Epidermal melanocyte (primary cell): ENCODE results near the gene DDX1.
"Not testable (repeated sequence)": the region's sequence is repeated elsewhere in the genome, so short reads cannot be mapped to it uniquely, and the experiment has no call there.

ENCODE experiments used
- DNase-seq: peaks from one replicate; pipeline ENCODE4 v3.0.0; 2011; ENCODE audit warnings: low spot score; ENCODE audit not compliant: insufficient read length

DDX1 gene

DNA sequence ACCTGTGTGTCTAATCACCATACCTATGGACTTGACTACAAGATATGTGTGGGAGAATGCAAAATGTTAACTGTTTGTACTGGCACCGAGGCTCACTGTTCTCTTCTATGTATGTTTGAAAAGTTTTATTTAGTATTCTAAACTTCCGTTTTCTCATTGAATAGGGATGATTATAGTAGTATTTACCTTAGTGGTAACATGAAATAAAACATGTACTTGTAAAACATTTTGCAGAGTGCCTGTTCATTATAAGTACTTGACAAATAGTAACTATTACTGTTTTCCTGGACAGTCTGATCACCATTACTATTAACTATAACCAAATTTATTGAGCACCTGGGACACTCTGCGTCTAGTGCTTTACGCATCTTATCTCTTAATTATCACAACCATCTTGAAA, 24.8 kb downstream of the DDX1 start:
- DNase-seq = no peak

DNA sequence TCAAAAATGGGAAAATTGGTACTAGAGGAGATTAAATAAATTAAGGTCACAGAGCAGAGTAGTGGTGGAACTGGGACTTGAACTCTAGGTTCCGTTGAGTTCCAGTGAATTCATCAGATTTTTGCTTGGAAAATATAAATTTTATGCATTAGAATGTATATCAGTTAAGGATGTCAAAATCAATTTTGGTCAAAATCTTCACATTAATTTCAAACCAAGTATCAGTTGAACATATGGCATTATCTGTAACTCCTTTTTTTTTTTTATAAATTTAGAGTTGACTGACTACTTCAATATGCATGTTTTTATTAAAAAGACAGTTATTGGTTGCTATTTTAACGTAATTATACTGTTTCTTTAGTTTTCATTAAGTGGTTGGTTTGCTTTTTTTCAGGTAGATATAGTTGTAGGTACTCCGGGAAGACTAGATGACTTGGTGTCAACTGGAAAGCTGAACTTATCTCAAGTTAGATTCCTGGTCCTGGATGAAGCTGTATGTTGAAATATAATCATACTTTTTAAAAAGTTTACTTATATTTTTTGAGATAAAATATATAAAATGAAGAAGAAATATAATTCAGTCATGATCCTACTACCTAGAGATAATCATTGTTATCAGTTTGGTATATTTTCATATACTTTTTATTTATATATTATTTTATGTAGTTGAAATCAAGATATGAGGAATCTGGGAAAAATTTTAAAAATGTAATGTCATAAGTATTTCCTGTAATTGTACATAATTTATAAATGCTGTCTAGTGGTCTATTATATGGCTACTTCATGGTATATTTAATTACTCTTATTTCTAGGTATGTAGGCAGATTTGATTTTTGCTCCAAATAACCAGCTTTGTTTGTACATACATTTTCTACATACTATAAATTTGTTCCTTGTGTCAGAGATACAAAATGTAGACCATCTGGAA, 25.4 kb downstream of the DDX1 start:
- DNase-seq = no peak

DNA sequence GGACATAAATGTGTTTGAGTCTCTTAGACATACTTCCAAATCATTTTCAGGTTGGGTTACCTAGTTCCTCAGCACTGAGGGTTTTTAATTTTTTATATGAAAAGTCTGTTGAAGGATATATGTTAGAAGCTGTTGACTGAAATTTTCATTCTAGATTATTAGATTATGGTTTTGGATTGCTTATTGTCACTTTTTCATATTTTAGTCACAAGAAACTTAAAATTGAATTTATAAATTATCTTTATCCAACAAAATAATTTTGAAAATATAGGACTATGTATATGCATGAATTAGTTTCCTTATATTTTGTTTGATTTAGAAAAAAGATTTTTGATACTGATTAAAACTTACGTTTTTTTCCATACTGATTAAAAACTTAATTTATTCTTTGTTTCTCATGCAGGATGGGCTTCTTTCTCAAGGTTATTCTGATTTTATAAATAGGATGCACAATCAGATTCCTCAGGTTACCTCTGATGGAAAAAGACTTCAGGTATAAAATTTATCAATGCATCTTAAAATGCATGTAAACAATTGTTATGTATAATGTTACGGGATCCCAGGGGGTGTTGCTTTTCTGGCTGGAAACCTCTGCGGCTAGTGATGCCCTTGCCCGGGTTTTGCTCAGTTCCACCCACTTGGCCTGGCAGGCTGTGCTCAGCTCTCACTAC, 26.2 kb downstream of the DDX1 start:
- DNase-seq = no peak

DNA sequence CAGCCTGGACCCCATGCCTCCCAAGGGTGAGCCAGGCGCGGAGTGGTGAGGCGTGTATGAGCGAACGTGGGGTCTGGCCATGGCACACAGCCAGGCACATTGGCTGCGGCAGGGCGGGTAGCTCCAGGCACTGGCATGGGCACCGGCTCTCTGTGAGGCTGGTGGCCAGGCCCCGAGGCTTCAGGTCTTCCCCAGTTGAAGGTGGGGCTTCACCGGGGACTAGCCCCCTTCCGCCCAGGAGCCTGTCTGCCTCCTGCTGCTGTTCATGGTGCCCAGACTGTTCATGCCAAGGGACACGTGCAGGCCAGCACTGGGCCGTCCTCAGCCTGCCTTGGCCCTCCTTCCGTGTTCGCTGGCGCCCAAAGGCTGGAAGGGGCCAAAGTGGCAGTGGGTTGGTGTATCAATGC, 26.8 kb downstream of the DDX1 start:
- no peak for DNase-seq

DNA sequence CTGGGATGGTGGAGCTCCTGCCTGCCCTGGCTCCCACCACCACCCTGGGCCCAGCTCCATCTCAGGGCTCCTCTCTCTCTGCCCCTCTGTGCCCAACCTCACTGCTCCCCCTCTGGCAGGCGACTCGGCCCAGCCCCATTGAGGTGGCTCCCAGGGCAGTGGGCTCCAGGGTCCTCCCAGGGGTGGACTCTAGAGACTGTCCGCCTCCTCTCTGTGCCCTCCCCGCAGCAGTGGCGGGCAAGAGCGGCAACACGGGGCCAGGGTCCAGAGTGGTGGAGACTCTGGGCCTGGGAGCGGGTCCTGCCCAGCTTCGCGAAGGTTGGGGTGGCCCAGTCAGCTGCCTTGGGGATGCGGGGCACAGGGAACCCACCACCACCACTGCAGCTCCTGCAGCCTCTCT, 27.4 kb downstream of the DDX1 start:
- DNase-seq = no peak

DNA sequence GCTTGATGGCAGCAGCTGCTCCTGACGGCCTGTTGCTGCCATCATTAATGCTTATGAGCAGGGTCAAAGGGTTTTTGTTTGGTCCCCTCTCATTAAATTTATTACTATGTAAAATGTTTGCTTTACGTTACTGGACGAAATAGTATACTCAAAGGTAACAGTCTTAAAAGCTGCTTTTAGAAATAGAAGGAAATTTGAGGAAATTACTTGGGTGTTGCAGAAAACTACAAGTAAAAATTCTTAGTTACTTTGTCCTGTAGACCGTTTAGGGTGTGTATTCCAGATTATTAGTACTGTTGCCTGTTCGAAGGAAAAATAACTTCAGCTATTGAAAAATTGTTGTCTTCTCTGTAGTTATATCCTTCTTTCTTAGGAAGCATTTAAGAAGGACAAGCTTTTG, 27.8 kb downstream of the DDX1 start:
- DNase-seq = no peak

DNA sequence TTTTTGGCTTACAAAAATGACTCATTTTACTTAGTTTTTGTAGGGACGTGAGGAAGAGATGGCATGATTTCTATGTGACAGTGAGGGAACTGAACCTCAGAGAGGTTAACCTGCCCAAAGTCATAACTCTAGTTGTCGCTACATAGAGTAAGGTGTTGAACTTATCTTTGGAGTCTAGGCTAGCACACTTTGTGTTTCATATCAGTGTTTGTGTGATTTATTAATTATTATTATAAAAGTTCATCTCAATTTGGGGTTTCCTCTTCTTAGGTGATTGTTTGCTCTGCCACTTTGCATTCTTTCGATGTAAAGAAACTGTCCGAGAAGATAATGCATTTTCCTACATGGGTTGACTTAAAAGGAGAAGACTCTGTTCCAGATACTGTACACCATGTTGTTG, 28.3 kb downstream of the DDX1 start:
- DNase-seq = no peak

DNA sequence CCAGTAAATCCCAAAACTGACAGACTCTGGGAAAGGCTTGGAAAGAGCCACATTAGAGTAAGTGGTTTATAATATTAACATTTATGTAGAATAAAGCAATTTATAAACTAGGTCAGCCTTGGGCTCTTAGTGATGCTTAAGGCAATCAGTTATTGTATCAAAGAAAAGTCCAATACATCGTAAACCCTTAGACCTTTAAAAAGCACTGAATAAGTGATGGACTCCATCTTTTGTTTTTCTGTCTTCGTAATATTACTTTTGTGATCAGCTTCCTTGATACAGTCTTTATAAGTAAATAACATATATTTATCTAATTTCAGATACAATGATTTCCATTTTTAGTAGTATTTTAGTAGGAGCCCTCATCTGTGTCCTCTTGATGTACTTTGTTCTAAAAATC, 28.7 kb downstream of the DDX1 start:
- no peak for DNase-seq

DNA sequence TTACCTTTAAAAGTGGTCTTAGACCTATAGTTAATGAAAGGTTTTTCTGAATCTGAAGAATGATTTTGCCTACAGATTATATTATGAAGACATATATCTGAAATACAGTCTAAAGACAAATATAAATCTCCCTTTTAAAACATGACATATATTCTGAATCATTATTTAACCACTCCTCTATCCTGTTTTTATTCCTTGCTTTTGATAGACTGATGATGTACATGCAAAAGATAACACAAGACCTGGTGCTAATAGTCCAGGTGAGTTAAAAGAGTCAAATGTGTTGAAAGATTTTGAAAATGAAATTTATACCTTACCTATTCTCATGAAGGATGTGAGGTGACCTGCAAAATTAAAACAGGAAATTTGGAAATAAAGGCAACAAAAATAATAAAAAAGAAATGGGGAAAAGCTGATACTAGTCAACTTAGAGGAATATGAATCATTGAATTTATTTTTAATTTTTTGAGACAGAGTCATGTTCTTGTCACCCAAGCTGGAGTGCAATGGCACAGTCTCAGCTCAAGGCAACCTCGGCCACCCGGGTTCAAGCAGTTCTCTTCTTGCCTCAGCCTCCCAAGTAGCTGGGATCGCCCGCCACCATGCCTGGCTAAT, 29.3 kb downstream of the DDX1 start:
- DNase-seq = no peak

DNA sequence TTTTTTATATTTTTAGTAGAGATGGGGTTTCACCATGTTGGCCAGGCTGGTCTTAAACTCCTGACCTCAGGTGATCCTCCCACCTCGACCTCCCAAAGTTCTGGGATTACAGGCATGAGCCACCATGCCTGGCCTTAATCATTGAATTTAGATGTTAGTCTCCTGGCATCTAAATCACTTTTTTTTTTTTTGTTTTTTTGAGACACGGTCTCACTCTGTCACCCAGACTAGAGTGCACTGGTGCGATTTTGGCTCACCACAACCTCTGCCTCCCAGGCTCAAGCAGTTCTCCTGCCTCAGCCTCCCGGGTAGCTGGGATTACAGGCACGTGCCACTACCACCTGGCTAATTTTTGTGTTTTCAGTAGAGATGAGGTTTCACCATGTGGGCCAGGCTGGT, 29.8 kb downstream of the DDX1 start:
- DNase-seq = not testable (repeated sequence)

DNA sequence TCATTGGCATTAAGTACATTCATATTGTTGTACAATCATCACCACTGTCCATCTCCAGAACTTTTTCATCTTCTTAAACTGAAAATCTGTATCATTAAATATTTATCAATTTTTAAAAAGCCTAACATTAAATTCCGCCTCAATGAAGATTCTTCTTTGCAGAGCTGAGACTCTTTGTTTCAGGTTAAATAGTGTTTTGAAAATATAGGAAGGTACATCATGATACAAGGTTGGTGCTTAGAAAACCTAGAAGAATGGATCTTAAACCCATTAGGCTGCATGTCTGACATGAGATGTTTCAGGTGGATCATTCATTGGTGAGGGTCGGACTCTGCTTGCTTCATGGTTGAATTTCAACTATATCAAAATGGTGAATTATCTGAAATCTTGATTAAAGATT, 30.5 kb downstream of the DDX1 start:
- no peak for DNase-seq

DNA sequence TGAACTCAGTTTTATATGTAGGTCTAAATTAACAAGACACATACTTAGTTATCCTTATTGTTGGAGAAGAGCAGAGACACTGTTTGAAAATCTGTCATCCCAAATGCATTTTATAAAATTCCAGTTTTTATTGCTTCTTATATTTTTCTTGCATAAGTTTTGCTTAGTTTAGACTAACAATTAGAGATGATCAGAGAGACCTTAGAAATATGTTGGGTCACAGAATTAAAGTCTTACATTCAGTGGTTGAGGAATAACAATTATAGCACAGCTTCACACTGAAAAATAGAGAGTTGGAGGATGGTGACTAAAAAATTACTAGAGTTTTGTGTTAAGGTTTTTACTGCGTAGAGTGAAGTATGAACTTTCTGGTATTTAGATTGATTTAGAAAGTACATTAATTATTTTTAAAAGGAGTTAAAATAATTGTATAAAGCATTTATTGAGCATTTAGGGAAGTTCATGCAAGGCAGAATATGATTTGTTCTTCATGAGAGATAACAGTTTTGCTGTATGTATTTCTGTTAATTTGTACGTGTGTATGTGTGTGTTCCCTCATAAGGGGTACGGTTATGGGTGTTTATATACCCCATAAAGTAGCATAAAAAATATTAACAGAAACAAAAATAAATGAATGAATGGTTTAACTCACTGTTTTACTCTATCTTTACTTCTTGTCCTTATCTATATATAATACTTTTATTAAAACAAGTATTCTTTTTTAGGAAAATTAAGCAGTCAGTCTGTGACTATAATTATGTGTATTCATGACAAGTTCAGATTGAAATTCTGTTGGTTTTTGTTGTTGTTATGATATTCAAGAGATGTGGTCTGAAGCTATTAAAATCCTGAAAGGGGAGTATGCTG, 31.2 kb downstream of the DDX1 start:
- no peak for DNase-seq

DNA sequence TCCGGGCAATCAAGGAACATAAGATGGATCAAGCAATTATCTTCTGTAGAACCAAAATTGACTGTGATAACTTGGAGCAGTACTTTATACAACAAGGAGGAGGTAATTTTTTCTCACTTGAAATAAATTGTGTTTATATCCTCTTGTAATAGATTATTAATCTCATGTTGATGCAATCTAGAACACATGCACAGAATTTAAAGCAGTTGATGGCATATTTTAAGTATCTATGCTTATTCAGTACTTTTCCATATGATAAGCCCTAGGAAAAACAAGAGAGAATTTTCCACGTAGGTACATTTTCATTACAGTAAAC, 31.8 kb downstream of the DDX1 start:
- no peak for DNase-seq

DNA sequence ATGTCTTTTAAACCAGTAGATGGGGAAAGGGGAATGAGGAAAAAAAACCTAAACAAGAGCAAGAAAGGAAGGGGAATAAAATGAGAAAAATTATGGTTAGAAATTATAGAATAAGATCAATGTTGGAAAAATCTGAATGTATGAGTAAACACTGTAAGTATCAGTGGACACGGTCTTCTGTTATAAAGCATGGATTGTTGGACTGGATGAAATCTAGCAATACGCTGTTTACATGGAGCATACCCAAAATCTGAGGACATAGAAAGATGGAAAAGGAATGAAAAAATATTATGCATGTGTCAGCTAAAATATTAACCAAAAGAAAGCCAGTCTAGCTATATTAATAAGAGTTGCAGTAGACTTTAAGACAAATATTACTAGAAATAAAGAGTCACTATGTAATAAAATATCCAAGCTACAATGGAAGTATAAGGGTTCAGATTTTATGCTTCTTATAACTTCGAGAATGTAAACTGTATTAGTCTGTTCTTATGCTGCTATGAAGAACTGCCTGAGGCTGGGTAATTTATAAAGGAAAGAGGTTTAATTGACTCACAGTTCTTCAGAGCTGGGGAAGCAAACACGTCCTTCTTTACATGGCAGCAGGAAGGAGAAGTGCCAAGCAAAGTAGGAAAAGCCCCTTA, 32.4 kb downstream of the DDX1 start:
- no peak for DNase-seq

DNA sequence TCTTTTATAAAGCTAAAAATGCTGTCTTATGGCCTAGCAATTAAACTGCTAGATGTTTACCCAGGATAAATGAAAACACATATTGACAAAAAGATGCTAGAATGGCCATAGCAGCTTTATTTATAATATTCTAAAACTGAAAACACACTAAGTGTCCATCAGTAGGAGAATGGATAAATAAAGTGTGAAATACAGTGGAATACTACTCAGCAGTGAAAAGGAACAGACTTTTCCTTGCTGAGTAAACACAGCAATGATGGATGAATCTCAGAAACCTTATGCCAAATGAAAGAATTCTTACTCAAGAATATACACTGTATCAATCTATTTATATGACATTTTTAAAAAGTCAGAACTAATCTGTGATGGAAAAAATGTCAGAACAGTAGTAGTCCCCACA, 33.2 kb downstream of the DDX1 start:
- DNase-seq = no peak

DNA sequence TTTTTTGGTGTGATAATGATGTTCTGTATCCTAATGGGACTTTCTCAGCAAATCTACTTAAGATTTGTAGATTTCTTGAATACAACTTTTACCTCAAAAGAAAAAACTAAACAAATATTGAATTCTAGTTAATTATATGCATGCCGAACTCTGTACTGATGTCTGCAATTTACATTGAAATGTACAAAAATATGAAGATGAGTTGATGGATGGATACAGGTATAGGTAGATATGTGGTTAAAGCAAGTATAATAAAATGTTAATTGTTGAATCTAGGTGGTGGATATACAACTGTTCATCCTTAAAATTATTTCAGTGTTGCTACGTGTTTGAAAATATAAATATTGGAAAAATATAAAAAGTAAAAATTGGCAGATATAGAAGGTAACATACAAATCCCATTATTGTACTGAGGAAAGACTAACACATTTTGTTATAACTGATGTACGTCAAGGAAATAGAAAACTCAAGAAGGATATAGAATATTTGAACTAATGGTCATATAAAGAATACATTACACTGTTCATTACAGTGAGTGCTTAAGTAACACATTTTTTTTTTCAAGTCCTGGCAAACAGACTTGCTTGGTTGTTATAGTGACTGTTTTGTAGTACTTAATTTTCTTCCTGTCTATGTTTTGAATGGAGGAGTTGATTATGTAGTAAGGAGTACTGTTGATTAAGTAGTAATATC, 33.8 kb downstream of the DDX1 start:
- no peak for DNase-seq

DNA sequence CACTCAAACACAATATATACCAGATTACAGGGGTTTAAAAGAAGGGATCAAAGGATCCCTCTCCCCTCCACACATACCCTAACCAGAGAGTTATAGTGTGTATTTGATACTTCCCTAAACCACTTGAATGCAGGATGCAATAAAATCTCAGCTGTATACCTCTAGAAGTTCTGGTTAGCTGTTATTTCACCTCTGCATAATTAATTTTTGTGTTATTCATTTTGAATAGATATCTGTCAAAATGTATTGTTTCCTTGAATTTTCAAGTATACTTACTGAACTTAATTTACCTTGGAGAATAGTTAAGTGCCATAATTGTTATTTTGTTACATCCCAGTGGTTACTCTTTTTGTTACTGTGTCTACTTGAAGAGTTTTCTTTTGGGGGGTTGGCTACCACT, 34.5 kb downstream of the DDX1 start:
- DNase-seq = no peak

DNA sequence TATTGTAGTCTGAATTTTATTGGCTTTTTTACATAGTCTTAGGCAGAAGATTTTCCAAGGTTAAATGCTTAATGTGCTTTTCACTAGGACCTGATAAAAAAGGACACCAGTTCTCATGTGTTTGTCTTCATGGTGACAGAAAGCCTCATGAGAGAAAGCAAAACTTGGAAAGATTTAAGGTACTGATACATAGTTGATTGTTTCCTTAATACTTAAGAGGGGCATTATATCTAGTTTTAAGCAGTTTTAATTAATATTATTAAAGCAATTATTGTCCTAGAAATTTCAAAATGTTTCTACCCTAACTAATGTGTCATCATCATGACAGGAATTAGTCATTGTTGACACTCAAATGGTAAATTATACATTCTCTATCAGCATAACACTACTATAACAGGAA, 35.3 kb downstream of the DDX1 start:
- no peak for DNase-seq

DNA sequence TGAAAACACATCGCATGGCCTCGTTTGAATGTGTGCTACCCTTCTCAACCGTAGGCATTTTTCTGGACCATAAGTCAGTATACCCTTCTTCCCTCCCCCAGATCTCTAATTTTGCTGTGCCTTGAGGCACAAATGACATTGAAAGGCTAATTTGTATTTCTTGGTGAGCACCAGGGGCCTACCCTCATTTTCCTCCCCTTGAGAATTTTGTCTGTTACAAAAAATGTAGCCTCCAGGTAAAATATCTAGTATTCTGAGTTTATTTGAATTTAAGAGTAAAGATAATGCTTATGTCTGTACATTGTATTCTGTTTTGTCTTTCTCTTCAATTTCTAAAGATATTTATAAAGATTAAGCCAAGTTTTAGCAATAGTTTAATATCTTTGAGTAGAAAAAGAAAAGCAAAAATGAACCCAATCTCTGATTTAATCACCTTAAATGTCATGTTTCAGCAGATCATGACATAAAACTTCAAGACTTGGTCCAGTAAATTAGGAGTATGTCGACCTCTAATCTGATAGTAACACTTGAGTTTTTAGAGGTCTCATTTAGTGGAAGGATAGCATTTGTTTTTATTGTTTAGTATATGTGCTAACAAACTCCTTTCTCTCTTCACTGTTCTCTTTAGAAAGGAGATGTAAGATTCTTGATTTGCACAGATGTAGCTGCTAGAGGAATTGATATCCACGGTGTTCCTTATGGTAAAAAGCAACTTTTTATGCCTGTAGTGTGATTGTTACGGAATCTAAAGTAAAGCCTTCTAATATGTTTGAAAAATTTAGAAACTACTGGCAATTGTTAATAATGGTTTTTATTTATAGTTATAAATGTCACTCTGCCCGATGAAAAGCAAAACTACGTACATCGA, 36.4 kb downstream of the DDX1 start:
- no peak for DNase-seq
